ENCODE data around the gene CACNB1.

CACNB1 gene

GRCh38 chr17:39225308-39225958, 28.0 kb upstream of the CACNB1 start, which contains the start of gene STAC2:
STAC2 (minus strand) TSS chr17:39225945; CDS start chr17:39225502, 443 bp downstream.
- DNase-seq = peak; percentile 31

- DNase-seq = no peak
Observed at GRCh38 chr17:39224778-39225307, 27.4 kb upstream of the CACNB1 start.

GRCh38 chr17:39223907-39224777, 26.7 kb upstream of the CACNB1 start:
- no peak for DNase-seq

GRCh38 chr17:39222866-39223834, 25.7 kb upstream of the CACNB1 start:
- no peak for DNase-seq

GRCh38 chr17:39222151-39222550, 24.7 kb upstream of the CACNB1 start:
- DNase-seq = no peak

- DNase-seq = no peak
Observed at GRCh38 chr17:39221572-39221971, 24.1 kb upstream of the CACNB1 start.

GRCh38 chr17:39219647-39220154, 22.2 kb upstream of the CACNB1 start:
- no peak for DNase-seq

GRCh38 chr17:39218906-39219305, 21.4 kb upstream of the CACNB1 start:
- no peak for DNase-seq

- DNase-seq = no peak
Observed at GRCh38 chr17:39217734-39218369, 20.4 kb upstream of the CACNB1 start.

- no peak for DNase-seq
Observed at GRCh38 chr17:39213852-39214251, 16.4 kb upstream of the CACNB1 start.

GRCh38 chr17:39212841-39213480, 15.5 kb upstream of the CACNB1 start:
- DNase-seq = no peak

- DNase-seq = no peak
Observed at GRCh38 chr17:39212195-39212810, 14.8 kb upstream of the CACNB1 start.

GRCh38 chr17:39210093-39210434, 12.6 kb upstream of the CACNB1 start:
- DNase-seq = no peak

- peak; percentile 79 for DNase-seq
Observed at GRCh38 chr17:39209317-39210092, 12.0 kb upstream of the CACNB1 start.

- peak; percentile 70 for DNase-seq
Observed at GRCh38 chr17:39208893-39209292, 11.4 kb upstream of the CACNB1 start.

- no peak for DNase-seq
Observed at GRCh38 chr17:39208136-39208535, 10.7 kb upstream of the CACNB1 start.

GRCh38 chr17:39205112-39205526, 7.7 kb upstream of the CACNB1 start:
- DNase-seq = no peak

GRCh38 chr17:39204245-39204644, 6.8 kb upstream of the CACNB1 start:
- DNase-seq = no peak

GRCh38 chr17:39200957-39201510, 3.6 kb upstream of the CACNB1 start:
- no peak for DNase-seq

Measured in CD4-positive, alpha-beta T cell treated with Interferon gamma for 1 hour (primary cell).